A549 (cell line): ENCODE measurements around the gene METTL9.

Source experiments
- CBX2 ChIP-seq: fragments of 200-600 bp; sonication (generic); IDR thresholded peaks from 2 replicates; pipeline ENCODE4 v1.6.1; 2016; ENCODE audit warnings: low read depth, mild to moderate bottlenecking, borderline replicate concordance
- CEBPB ChIP-seq, 2 experiments: fragments of >200 bp in 1 of 2; sonication (Bioruptor Twin) in 1 of 2; formaldehyde crosslinking in 1 of 2; IDR thresholded peaks; 2 replicates each; pipeline ENCODE4 v1.6.1; 2012 to 2016
- CTCF ChIP-seq: fragments of >200 bp; sonication (Bioruptor Twin); formaldehyde crosslinking; IDR thresholded peaks from 3 replicates; pipeline ENCODE4 v1.5.1; 2016
- HDAC2 ChIP-seq: fragments of 200-600 bp; sonication (generic); IDR thresholded peaks from 2 replicates; pipeline ENCODE4 v1.6.1; 2016
- RAD21 ChIP-seq, 2 experiments: fragments of >200 bp in 1 of 2; sonication (Bioruptor Twin) in 1 of 2; formaldehyde crosslinking in 1 of 2; IDR thresholded peaks in 1 of 2; conservative IDR thresholded peaks in 1 of 2; 2 replicates in 1 of 2; 3 replicates in 1 of 2; pipeline ENCODE4 v1.6.1; 2012 to 2018; ENCODE audit warnings: inconsistent platforms in 1 of 2

GRCh38 chr16:21703589-21704174 is 104.3 kb downstream of the METTL9 start:
- TF ChIP-seq CBX2 (no peak), RAD21 (conservative IDR thresholded peaks at IDR 0.05 in 1 of 2, IDR thresholded peaks at IDR 0.05 in 1 of 2) (no peak), CEBPB (IDR thresholded peaks at IDR 0.05) (no peak), HDAC2 (no peak), CTCF (no peak)
